ENCODE measurements around the gene CCL16. TPM values are rescaled to one million over a fixed set of nuclear protein-coding genes. Genes with fewer than 3 reads are reported as not detected.

Gene CCL16
- total and polyA plus RNA-seq, 2 of the 8 experiments (the other 6 are each of a cell fraction or from before 2014, with no cell fraction given) = not detected

DNA sequence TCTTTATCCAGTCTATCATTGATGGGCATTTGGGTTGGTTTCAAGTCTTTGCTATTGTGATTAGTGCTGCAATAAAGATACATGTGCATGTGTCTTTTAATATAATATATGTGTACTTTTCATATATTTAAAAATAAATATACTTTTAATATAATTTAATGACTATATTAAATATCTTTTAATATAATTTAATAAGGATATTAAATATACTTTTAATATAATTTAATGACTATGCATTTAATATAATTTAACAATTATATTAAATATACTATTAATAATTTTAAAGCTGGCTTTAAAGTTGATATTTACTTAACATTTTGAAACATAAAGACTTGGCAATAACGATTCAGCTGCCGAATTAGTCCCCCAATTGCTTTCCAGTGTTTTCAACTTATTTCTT lies 35.3 kb upstream of the CCL16 start (continued):
- TF ChIP-seq, protein P1, sequence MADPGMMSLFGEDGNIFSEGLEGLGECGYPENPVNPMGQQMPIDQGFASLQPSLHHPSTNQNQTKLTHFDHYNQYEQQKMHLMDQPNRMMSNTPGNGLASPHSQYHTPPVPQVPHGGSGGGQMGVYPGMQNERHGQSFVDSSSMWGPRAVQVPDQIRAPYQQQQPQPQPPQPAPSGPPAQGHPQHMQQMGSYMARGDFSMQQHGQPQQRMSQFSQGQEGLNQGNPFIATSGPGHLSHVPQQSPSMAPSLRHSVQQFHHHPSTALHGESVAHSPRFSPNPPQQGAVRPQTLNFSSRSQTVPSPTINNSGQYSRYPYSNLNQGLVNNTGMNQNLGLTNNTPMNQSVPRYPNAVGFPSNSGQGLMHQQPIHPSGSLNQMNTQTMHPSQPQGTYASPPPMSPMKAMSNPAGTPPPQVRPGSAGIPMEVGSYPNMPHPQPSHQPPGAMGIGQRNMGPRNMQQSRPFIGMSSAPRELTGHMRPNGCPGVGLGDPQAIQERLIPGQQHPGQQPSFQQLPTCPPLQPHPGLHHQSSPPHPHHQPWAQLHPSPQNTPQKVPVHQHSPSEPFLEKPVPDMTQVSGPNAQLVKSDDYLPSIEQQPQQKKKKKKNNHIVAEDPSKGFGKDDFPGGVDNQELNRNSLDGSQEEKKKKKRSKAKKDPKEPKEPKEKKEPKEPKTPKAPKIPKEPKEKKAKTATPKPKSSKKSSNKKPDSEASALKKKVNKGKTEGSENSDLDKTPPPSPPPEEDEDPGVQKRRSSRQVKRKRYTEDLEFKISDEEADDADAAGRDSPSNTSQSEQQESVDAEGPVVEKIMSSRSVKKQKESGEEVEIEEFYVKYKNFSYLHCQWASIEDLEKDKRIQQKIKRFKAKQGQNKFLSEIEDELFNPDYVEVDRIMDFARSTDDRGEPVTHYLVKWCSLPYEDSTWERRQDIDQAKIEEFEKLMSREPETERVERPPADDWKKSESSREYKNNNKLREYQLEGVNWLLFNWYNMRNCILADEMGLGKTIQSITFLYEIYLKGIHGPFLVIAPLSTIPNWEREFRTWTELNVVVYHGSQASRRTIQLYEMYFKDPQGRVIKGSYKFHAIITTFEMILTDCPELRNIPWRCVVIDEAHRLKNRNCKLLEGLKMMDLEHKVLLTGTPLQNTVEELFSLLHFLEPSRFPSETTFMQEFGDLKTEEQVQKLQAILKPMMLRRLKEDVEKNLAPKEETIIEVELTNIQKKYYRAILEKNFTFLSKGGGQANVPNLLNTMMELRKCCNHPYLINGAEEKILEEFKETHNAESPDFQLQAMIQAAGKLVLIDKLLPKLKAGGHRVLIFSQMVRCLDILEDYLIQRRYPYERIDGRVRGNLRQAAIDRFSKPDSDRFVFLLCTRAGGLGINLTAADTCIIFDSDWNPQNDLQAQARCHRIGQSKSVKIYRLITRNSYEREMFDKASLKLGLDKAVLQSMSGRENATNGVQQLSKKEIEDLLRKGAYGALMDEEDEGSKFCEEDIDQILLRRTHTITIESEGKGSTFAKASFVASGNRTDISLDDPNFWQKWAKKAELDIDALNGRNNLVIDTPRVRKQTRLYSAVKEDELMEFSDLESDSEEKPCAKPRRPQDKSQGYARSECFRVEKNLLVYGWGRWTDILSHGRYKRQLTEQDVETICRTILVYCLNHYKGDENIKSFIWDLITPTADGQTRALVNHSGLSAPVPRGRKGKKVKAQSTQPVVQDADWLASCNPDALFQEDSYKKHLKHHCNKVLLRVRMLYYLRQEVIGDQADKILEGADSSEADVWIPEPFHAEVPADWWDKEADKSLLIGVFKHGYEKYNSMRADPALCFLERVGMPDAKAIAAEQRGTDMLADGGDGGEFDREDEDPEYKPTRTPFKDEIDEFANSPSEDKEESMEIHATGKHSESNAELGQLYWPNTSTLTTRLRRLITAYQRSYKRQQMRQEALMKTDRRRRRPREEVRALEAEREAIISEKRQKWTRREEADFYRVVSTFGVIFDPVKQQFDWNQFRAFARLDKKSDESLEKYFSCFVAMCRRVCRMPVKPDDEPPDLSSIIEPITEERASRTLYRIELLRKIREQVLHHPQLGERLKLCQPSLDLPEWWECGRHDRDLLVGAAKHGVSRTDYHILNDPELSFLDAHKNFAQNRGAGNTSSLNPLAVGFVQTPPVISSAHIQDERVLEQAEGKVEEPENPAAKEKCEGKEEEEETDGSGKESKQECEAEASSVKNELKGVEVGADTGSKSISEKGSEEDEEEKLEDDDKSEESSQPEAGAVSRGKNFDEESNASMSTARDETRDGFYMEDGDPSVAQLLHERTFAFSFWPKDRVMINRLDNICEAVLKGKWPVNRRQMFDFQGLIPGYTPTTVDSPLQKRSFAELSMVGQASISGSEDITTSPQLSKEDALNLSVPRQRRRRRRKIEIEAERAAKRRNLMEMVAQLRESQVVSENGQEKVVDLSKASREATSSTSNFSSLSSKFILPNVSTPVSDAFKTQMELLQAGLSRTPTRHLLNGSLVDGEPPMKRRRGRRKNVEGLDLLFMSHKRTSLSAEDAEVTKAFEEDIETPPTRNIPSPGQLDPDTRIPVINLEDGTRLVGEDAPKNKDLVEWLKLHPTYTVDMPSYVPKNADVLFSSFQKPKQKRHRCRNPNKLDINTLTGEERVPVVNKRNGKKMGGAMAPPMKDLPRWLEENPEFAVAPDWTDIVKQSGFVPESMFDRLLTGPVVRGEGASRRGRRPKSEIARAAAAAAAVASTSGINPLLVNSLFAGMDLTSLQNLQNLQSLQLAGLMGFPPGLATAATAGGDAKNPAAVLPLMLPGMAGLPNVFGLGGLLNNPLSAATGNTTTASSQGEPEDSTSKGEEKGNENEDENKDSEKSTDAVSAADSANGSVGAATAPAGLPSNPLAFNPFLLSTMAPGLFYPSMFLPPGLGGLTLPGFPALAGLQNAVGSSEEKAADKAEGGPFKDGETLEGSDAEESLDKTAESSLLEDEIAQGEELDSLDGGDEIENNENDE (IDR thresholded peaks at IDR 0.05; ENCODE audit: insufficient replicate concordance, low read length) = no peak
- TF ChIP-seq E2F6 (IDR thresholded peaks at IDR 0.05) (no peak), SIN3A (conservative IDR thresholded peaks at IDR 0.05 in 1 of 2, IDR thresholded peaks at IDR 0.05 in 1 of 2; ENCODE audit: low read depth in 1 of 2, low read length in 2 of 2) (no peak), POLR2AphosphoS5 (IDR thresholded peaks at IDR 0.05; ENCODE audit: low read depth, low read length) (no peak)

All from H1 (cell line).